Muscle of arm (tissue), 12 donors: ENCODE results near the gene SULF2. TPM values are rescaled to one million over a fixed set of nuclear protein-coding genes. Genes with fewer than 3 reads are reported as not detected.

ENCODE experiments used
- DNase-seq: peaks from one replicate; pipeline ENCODE4 v3.0.0-alpha.2; 2013
- polyA plus RNA-seq, 12 donors: library from polyadenylated mRNA; unstranded; fragments of 120-200 nt; gene quantifications; one replicate each; pipeline ENCODE4 v1.2.1, GENCODE V29; 2013; ENCODE audit not compliant: insufficient read length in 12 of 12

The SULF2 gene
- polyA plus RNA-seq, 12 donors: 36.8 to 99.0 (median 50.7) TPM; not detected in 1

GRCh38 chr20:47669927-47670890 is 115.1 kb downstream of the SULF2 start:
- DNase-seq: no peak

GRCh38 chr20:47669489-47669888 is 115.8 kb downstream of the SULF2 start:
- DNase-seq: no peak

GRCh38 chr20:47669152-47669425 is 116.2 kb downstream of the SULF2 start:
- no peak for DNase-seq

GRCh38 chr20:47668313-47669151 is 116.7 kb downstream of the SULF2 start:
- DNase-seq: no peak

GRCh38 chr20:47667531-47668312 is 117.6 kb downstream of the SULF2 start:
- DNase-seq: no peak

- no peak for DNase-seq
These were observed 118.2 kb downstream of the SULF2 start for GRCh38 chr20:47667086-47667485.

GRCh38 chr20:47666304-47666703 is 119.0 kb downstream of the SULF2 start:
- DNase-seq: no peak

- no peak for DNase-seq
These were observed 119.9 kb downstream of the SULF2 start for GRCh38 chr20:47665221-47665991.

- DNase-seq: no peak
These were observed 120.5 kb downstream of the SULF2 start for GRCh38 chr20:47664744-47665143.

- DNase-seq: no peak
These were observed 121.2 kb downstream of the SULF2 start for GRCh38 chr20:47664068-47664437.

GRCh38 chr20:47663354-47664067 is 121.8 kb downstream of the SULF2 start:
- peak; percentile 86 for DNase-seq

GRCh38 chr20:47662483-47663353 is 122.6 kb downstream of the SULF2 start:
- no peak for DNase-seq

GRCh38 chr20:47661714-47662113 is 123.6 kb downstream of the SULF2 start:
- DNase-seq: no peak

- no peak for DNase-seq
These were observed 124.1 kb downstream of the SULF2 start for GRCh38 chr20:47660983-47661700.

- no peak for DNase-seq
These were observed 124.7 kb downstream of the SULF2 start for GRCh38 chr20:47660602-47660905.

- DNase-seq: no peak
These were observed 125.2 kb downstream of the SULF2 start for GRCh38 chr20:47659904-47660601.

GRCh38 chr20:47656318-47656717 is 129.0 kb downstream of the SULF2 start:
- no peak for DNase-seq

- no peak for DNase-seq
These were observed 129.6 kb downstream of the SULF2 start for GRCh38 chr20:47655635-47656034.
